ENCODE data around the gene C13orf46.

DNA sequence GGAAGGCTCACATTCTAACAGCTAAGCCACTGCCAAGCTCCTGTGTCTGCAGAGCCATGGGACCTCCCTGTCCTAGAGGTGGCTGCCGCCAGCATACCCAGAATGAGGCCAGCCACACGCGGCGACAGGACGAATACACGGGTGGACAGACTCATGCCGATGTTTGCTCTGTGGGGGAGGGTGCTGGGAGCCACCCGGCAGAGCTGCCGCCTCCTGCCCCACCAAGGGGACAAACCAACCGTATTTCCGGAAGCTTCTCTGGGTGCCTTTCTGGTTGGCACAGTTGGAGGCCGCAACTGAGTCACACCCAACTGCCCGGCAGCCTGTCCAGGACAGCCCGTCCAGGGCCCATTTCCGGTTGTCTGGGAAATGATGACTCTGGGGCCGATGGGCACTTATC is 20.3 kb downstream of the C13orf46 start:
- TF ChIP-seq CTCF (optimal IDR thresholded peaks at IDR 0.05 in 1 of 3, IDR thresholded peaks at IDR 0.05 in 1 of 3, conservative IDR thresholded peaks at IDR 0.05 in 1 of 3; ENCODE audit: extremely low read depth in 1 of 3, insufficient read depth in 2 of 3, low read length in 3 of 3) = no peak
- TF ChIP-seq EZH2 (IDR thresholded peaks at IDR 0.05; ENCODE audit: low read length) = no peak
